Kidney (tissue), 14 donors: ENCODE measurements around the gene XAB2. TPM values are rescaled to one million over a fixed set of nuclear protein-coding genes. Genes with fewer than 3 reads are reported as not detected.
A peak's percentile ranks its signal among the peaks of the same experiment; 100 is the strongest.

Source experiments
- DNase-seq, 5 donors: peaks; one replicate each; pipeline ENCODE4 v3.0.0-alpha.2; 2013 to 2020
- FAIRE-seq: peaks from 2 replicates; lab custom pipeline; 2012; peaks lifted over from hg19 to GRCh38; lab: Jason Lieb, UNC
- H3K27ac ChIP-seq, 2 donors: one replicate each; pipeline ENCODE4 v1.7.0; 2013; ENCODE audit warnings: low read depth in 2 of 2, low read length in 2 of 2, inconsistent platforms in 1 of 2
- H3K27me3 ChIP-seq: one replicate; pipeline ENCODE4 v1.7.1; 2013; ENCODE audit warnings: low read length, inconsistent platforms; ENCODE audit not compliant: control insufficient read depth, insufficient read depth
- H3K36me3 ChIP-seq, 3 donors: one replicate each; pipeline versions ENCODE4 v1.7.0 to v1.7.1; 2013; ENCODE audit warnings: low read length in 3 of 3, control low read depth in 1 of 3, inconsistent platforms in 1 of 3; ENCODE audit not compliant: insufficient read depth in 3 of 3, control insufficient read depth in 2 of 3
- H3K4me1 ChIP-seq, 3 donors: one replicate each; pipeline versions ENCODE4 v1.7.0 to v1.7.1; 2013; ENCODE audit warnings: low read length in 3 of 3, inconsistent platforms in 1 of 3, low read depth in 1 of 3; ENCODE audit not compliant: control insufficient read depth in 2 of 3, insufficient read depth in 2 of 3
- H3K4me3 ChIP-seq, 3 donors: one replicate each; pipeline versions ENCODE4 v1.7.0 to v1.8.1; 2013; ENCODE audit warnings: low read length in 3 of 3, control low read depth in 1 of 3, inconsistent platforms in 1 of 3
- H3K9ac ChIP-seq, 3 donors: one replicate each; pipeline versions ENCODE4 v1.7.0 to v1.7.1; 2013; ENCODE audit warnings: low read length in 3 of 3, control low read depth in 1 of 3, inconsistent platforms in 1 of 3
- H3K9me3 ChIP-seq, 3 donors: one replicate each; pipeline versions ENCODE4 v1.7.0 to v1.7.1; 2013; ENCODE audit warnings: low read length in 3 of 3, control low read depth in 1 of 3, inconsistent platforms in 1 of 3; ENCODE audit not compliant: control insufficient read depth in 2 of 3, insufficient read depth in 1 of 3
- intact Hi-C: fragments of 100-400 bp; cut with DNase I; formaldehyde crosslinking; loops from one replicate; pipeline ENCODE4 v1.11.1; 2022
- polyA plus RNA-seq: library from polyadenylated mRNA; stranded (reverse); fragments of 350-450 nt; fragmentation: Illumina TruSeq; extraction: RNeasy Lipid Tissue Mini Kit (QIAGEN cat#74804); gene quantifications from one replicate; pipeline ENCODE4 v1.2.3, GENCODE V29; 2014; ENCODE audit warnings: low read depth, low replicate concordance; ENCODE audit not compliant: insufficient read depth
- total RNA-seq: library from RNA; stranded (reverse); fragmentation: NEBNext Ultra II Directional; extraction: Animal tissue kit (Norgen Biotek cat#: 25700); gene quantifications from one replicate; pipeline ENCODE4 v1.2.1, GENCODE V29; 2021
- TF ChIP-seq, protein P1 (sequence below): IDR thresholded peaks from 3 replicates; pipeline ENCODE4 v1.5.1; 2012; ENCODE audit warnings: mild to moderate bottlenecking, moderate library complexity, borderline replicate concordance; ENCODE audit not compliant: insufficient read depth; ENCODE audit errors: extremely low read depth
- donor health status: control.
- donor health status: control.
- donor health status: control.
- donor health status: control.
- donor health status: control.
- donor health status: DM: yes; HTN: yes; CAD: no.
- donor health status: Normal renal cell carcinoma (clear cell type).

The XAB2 gene
- total and polyA plus RNA-seq, 2 donors from 2014 or later, result 34.2 to 44.4 TPM

DNA sequence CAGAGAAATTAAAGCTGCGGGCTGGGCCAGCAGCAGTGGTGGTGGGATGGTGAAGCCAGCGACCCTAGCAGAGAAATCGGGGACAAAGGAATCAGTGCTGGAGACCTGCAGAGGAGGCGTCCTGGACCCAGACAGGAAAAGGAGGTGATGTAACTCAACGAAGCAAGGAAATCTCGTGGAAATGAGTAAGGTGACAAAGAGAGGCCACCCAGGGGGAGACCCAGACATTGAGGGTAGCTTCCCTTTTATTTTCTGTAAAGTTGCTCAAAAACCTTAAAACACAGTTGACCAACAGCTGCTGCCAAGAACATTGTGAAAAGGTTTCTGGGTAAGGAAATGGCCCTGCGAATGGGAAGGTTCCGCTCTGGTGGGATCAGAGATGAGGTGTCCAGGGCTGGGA lies 26.2 kb upstream of the XAB2 start:
- H3K4me1 ChIP-seq, result peaks cover 0 to 3% (median 0%) of the 10 kb centered on the region in 3 donors
- TF ChIP-seq, protein P1, sequence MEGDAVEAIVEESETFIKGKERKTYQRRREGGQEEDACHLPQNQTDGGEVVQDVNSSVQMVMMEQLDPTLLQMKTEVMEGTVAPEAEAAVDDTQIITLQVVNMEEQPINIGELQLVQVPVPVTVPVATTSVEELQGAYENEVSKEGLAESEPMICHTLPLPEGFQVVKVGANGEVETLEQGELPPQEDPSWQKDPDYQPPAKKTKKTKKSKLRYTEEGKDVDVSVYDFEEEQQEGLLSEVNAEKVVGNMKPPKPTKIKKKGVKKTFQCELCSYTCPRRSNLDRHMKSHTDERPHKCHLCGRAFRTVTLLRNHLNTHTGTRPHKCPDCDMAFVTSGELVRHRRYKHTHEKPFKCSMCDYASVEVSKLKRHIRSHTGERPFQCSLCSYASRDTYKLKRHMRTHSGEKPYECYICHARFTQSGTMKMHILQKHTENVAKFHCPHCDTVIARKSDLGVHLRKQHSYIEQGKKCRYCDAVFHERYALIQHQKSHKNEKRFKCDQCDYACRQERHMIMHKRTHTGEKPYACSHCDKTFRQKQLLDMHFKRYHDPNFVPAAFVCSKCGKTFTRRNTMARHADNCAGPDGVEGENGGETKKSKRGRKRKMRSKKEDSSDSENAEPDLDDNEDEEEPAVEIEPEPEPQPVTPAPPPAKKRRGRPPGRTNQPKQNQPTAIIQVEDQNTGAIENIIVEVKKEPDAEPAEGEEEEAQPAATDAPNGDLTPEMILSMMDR, result no peak
- no peaks in the 10 kb centered on the region for H3K27me3 ChIP-seq
- no peak overlapping the region for H3K4me3 ChIP-seq
- DNase-seq, result no peak
- no peak overlapping the region for H3K9ac ChIP-seq
- no peak overlapping the region for H3K27ac ChIP-seq
- no peaks in the 10 kb centered on the region for H3K36me3 ChIP-seq
- FAIRE-seq, result no peak
- intact Hi-C loops, result no loop called here
- H3K9me3 ChIP-seq, result no peaks in the 10 kb centered on the region

DNA sequence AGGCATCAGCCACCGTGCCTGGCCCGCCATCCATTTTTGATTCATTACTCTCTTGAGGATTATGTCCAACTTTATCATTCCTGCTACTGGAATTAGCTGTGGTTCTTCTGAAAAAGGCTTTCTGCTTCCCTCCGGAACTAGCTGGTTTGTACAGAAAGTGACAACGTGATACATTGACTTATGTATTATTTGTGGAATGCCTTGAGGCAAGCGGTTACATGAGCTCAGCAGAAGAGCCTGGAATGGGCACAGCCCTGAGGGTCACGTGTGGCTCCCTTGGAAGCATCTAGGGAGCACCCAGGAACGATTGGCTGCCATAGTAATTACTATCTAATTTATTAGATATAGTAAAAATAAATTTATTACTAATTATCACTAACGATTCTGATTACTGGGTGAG lies 25.1 kb upstream of the XAB2 start:
- intact Hi-C loops, result no loop called here
- no peak for DNase-seq
- no peak for FAIRE-seq
- H3K4me1 ChIP-seq, result peaks cover 0 to 3% (median 0%) of the 10 kb centered on the region in 3 donors
- no peak overlapping the region for H3K4me3 ChIP-seq
- no peaks in the 10 kb centered on the region for H3K36me3 ChIP-seq
- TF ChIP-seq, protein P1, result no peak
- H3K9ac ChIP-seq, result no peak overlapping the region
- no peak overlapping the region for H3K27ac ChIP-seq
- no peaks in the 10 kb centered on the region for H3K27me3 ChIP-seq
- H3K9me3 ChIP-seq, result no peaks in the 10 kb centered on the region

DNA sequence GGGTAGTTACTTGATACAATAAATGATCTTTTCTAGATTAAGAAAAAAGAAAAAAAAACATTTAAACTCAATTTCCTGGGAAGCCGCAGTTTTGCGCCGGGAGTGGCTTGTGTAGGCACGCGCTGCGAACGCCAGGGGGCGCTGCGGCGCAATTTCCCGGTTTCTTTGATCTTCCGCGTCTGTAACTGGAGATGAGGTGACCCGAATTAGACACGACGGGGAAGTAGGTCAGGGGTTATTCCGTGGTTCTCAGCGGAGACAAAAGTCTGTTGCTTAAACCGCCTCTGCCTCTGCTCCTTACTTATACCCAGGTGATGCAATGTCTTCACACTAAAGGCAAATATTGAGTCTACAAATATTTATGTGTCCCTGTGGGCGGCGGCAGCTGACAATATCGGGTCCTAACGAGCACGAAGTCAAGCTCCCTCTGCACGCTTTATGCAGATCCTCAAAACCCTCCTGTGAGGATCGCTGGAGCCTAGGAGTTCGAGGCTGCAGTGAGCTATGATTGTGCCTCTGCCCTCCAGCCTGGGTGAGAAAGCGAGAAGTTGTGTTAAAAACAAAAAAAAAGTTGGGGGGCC lies 22.8 kb upstream of the XAB2 start:
- Histone ChIP-seq H3K4me3 (peak overlapping the region in 1 of 3 donors; percentile 41), H3K36me3 (no peaks in the 10 kb centered on the region), H3K4me1 (peaks cover 0 to 3% (median 0%) of the 10 kb centered on the region in 3 donors), H3K9ac (no peak overlapping the region), H3K27ac (no peak overlapping the region), H3K27me3 (no peaks in the 10 kb centered on the region), H3K9me3 (no peaks in the 10 kb centered on the region)
- peak; percentile 86 to 92 (median 90) for DNase-seq
- peak; percentile 29 for FAIRE-seq
- intact Hi-C loops, result no loop called here
- TF ChIP-seq, protein P1, result peak; percentile 97

DNA sequence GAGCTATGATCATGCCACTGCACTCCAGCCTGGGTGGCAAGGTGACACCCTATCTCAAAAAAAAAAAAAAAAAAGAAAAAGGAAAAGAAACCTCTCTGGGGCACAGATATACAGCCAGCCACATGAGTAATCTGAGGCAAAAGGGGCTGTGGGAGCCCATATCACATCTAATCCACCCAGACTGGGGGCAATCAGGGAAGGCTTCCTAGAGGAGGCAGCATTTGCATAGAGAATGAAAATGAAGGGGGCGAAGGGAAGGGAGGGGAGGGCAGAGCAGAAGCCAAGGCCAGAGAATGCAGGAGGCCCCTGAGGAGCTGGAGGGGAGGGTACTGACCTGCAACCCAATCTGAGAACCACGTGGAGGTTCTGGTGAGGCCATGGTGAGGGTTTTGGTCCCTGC lies 20.8 kb upstream of the XAB2 start:
- TF ChIP-seq, protein P1, result no peak
- no peaks in the 10 kb centered on the region for H3K27me3 ChIP-seq
- no peaks in the 10 kb centered on the region for H3K9me3 ChIP-seq
- peaks cover 0 to 3% (median 0%) of the 10 kb centered on the region in 3 donors for H3K4me1 ChIP-seq
- no peaks in the 10 kb centered on the region for H3K36me3 ChIP-seq
- no peak overlapping the region for H3K9ac ChIP-seq
- no peak overlapping the region for H3K4me3 ChIP-seq
- intact Hi-C loops, result no loop called here
- no peak overlapping the region for H3K27ac ChIP-seq
- FAIRE-seq (no peak), DNase-seq (no peak)
